Measurements from ENCODE around the gene NAMPT.
"Not testable (repeated sequence)": the region's sequence is repeated elsewhere in the genome, so short reads cannot be mapped to it uniquely, and the experiment has no call there.

Gene NAMPT

DNA sequence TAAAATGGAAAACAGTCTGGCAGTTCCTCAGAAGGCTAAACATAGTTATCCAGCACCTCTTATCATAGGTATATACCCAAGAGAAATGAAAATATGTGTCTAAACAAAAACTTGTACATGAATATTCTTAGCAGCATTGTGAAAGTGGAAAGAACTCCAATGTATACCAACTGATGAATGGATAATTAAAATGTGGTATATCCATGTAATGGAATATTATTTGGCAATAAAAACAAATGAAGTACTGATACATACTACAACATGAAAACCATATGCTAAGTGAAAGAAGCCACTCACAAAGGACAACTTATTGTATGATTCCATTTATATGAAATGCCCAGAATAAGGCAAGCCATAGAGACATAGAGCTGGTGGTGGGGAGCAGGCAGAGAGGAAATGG, 32.2 kb upstream of the NAMPT start:
- TF ChIP-seq JUND (IDR thresholded peaks at IDR 0.05; ENCODE audit: low read depth), result no peak
- in situ Hi-C loops (cut with HindIII; ENCODE audit: low pct_unique_long_range_greater_than_20kb, low sequenced_read_pairs), result no loop called here
- no peak for DNase-seq (ENCODE audit: low read depth in 1 of 2, low spot score in 1 of 2)

DNA sequence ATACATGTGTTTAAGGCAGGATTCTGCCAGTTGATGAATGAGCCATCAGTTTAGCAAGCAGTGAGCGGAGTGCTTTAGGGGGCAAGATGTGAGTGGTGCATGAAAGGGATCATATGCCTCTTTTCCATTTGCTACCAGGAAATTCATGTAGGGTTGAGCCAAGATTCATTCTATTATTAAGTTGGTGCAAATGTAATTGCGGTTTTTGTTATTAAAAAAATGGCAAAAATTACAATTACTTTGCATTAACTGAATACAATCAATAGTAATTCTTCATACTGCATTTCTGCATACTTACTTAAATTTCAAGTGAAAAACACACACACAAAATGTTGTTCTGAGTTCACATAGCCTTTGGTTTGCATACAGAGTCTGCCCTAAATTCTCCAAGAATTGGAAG, 30.1 kb upstream of the NAMPT start:
- TF ChIP-seq JUND (IDR thresholded peaks at IDR 0.05; ENCODE audit: low read depth), result no peak
- in situ Hi-C loops (cut with HindIII; ENCODE audit: low pct_unique_long_range_greater_than_20kb, low sequenced_read_pairs), result no loop called here
- no peak for DNase-seq (ENCODE audit: low read depth in 1 of 2, low spot score in 1 of 2)

DNA sequence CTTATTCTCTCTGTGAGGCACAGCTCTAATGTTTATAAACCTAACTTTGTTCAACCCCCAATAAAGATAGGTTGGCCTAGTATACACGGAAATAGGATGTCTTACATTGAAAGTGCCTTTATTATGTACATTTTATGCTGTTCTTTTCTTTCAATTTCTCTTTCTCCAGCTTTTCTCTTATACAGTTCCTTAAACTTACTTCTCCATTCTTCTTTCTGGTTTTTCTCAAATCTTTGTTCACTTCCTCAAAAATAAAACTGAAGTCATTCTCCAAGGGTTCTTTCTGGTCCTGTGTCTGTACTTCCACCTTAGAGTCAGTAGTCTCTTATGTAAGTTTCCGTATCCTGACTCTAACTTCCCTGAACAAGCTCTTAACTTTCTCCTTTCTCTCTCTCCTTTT, 29.2 kb upstream of the NAMPT start:
- no peak for TF ChIP-seq JUND (IDR thresholded peaks at IDR 0.05; ENCODE audit: low read depth)
- in situ Hi-C loops (cut with HindIII; ENCODE audit: low pct_unique_long_range_greater_than_20kb, low sequenced_read_pairs), result no loop called here
- DNase-seq (ENCODE audit: low read depth in 1 of 2, low spot score in 1 of 2), result no peak

- peak in 1 of 2 experiments; percentile 63 for DNase-seq (ENCODE audit: low read depth in 1 of 2, low spot score in 1 of 2)
- TF ChIP-seq JUND (IDR thresholded peaks at IDR 0.05; ENCODE audit: low read depth), result peak; percentile 79; the same call in 1 of the 2 replicates
- in situ Hi-C loops (cut with HindIII; ENCODE audit: low pct_unique_long_range_greater_than_20kb, low sequenced_read_pairs), result no loop called here
These were observed 28.7 kb upstream of the NAMPT start for GRCh38 chr7:106313456-106313901.

DNA sequence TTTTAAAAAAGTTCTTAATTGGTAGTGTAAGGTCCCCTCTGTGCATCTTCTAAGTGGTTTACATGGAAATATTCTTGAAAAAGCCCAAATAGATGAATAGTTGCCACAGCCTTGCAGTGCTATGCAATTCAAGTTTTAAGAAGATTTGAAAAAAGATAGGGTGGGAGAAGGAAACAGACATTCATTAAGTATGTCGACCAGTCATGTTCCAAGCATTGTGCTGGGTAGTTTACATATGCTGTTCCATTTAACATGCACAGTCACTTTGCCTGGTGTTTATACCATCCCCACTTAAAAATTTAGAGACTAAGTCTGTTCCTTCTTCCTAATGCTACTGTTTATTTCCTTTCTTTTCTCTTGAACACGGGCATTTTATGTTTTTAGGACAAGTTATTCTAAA, 28.1 kb upstream of the NAMPT start:
- no peak for TF ChIP-seq JUND (IDR thresholded peaks at IDR 0.05; ENCODE audit: low read depth)
- in situ Hi-C loops (cut with HindIII; ENCODE audit: low pct_unique_long_range_greater_than_20kb, low sequenced_read_pairs), result no loop called here
- DNase-seq (ENCODE audit: low read depth in 1 of 2, low spot score in 1 of 2), result no peak

- in situ Hi-C loops (cut with HindIII; ENCODE audit: low pct_unique_long_range_greater_than_20kb, low sequenced_read_pairs), result no loop called here
- no peak for DNase-seq (ENCODE audit: low read depth in 1 of 2, low spot score in 1 of 2)
- TF ChIP-seq JUND (IDR thresholded peaks at IDR 0.05; ENCODE audit: low read depth), result no peak
These were observed 27.5 kb upstream of the NAMPT start for GRCh38 chr7:106312099-106312871.

DNA sequence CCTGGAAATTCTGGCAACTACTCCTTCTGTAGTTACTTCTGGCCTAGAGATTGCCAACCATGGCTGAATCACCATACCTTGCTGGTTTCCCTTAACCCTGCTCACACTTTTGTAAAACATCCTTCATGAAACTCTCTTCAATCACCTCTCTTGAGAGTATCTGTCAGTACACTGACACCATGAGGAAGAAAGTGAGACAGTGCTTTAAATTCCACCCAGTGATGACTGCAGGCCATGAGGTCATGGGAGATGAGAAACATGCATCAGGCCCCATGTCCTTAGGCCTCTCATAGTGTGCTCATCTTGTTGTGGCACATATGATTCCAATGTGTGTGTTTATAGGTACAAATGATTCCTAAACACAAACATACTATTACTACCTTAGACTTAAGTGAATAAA, 24.6 kb upstream of the NAMPT start:
- no peak for DNase-seq (ENCODE audit: low read depth in 1 of 2, low spot score in 1 of 2)
- in situ Hi-C loops (cut with HindIII; ENCODE audit: low pct_unique_long_range_greater_than_20kb, low sequenced_read_pairs), result no loop called here
- no peak for TF ChIP-seq JUND (IDR thresholded peaks at IDR 0.05; ENCODE audit: low read depth)

- no peak for TF ChIP-seq JUND (IDR thresholded peaks at IDR 0.05; ENCODE audit: low read depth)
- in situ Hi-C loops (cut with HindIII; ENCODE audit: low pct_unique_long_range_greater_than_20kb, low sequenced_read_pairs), result no loop called here
- DNase-seq (ENCODE audit: low read depth in 1 of 2, low spot score in 1 of 2), result no peak
These were observed 21.5 kb upstream of the NAMPT start for GRCh38 chr7:106306256-106306655.

GRCh38 chr7:106305732-106306131, 20.9 kb upstream of the NAMPT start:
- no peak for DNase-seq (ENCODE audit: low read depth in 1 of 2, low spot score in 1 of 2)
- in situ Hi-C loops (cut with HindIII; ENCODE audit: low pct_unique_long_range_greater_than_20kb, low sequenced_read_pairs), result no loop called here
- TF ChIP-seq JUND (IDR thresholded peaks at IDR 0.05; ENCODE audit: low read depth), result no peak

GRCh38 chr7:106304568-106304967, 19.8 kb upstream of the NAMPT start:
- no peak for TF ChIP-seq JUND (IDR thresholded peaks at IDR 0.05; ENCODE audit: low read depth)
- DNase-seq (ENCODE audit: low read depth in 1 of 2, low spot score in 1 of 2), result no peak
- in situ Hi-C loops (cut with HindIII; ENCODE audit: low pct_unique_long_range_greater_than_20kb, low sequenced_read_pairs), result no loop called here

GRCh38 chr7:106298631-106299030, 13.8 kb upstream of the NAMPT start:
- DNase-seq (ENCODE audit: low read depth in 1 of 2, low spot score in 1 of 2); in situ Hi-C loops (cut with HindIII; ENCODE audit: low pct_unique_long_range_greater_than_20kb, low sequenced_read_pairs): not testable (repeated sequence)

DNA sequence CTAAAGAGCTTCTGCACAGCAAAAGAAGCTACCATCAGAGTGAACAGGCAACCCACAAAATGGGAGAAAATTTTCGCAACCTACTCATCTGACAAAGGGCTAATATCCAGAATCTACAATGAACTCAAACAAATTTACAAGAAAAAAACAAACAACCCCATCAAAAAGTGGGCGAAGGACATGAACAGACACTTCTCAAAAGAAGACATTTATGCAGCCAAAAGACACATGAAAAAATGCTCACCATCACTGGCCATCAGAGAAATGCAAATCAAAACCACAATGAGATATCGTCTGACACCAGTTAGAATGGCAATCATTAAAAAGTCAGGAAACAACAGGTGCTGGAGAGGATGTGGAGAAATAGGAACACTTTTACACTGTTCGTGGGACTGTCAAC, 13.4 kb upstream of the NAMPT start:
- DNase-seq (ENCODE audit: low read depth in 1 of 2, low spot score in 1 of 2); in situ Hi-C loops (cut with HindIII; ENCODE audit: low pct_unique_long_range_greater_than_20kb, low sequenced_read_pairs): not testable (repeated sequence)

DNA sequence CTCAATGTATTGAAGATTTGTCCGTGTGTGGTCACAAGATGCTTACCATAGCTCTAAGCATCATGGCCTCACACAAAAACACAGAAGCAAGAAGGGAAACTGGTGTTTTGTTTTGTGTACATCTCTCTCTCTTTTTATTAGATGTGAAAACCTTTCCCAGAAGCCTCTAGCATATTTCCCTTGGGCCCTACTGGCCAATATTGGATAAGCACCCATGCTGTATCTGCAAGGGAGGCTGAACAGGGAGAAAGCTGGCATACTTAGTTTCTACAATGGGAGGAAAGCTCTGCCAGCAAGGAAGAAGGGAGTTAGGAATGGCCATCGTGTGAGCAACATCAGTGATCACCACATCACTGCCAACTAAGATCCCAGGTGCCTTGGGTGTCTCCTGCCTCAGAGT, 9.6 kb upstream of the NAMPT start:
- no peak for DNase-seq (ENCODE audit: low read depth in 1 of 2, low spot score in 1 of 2)
- TF ChIP-seq JUND (IDR thresholded peaks at IDR 0.05; ENCODE audit: low read depth), result no peak
- in situ Hi-C loops (cut with HindIII; ENCODE audit: low pct_unique_long_range_greater_than_20kb, low sequenced_read_pairs), result no loop called here

DNA sequence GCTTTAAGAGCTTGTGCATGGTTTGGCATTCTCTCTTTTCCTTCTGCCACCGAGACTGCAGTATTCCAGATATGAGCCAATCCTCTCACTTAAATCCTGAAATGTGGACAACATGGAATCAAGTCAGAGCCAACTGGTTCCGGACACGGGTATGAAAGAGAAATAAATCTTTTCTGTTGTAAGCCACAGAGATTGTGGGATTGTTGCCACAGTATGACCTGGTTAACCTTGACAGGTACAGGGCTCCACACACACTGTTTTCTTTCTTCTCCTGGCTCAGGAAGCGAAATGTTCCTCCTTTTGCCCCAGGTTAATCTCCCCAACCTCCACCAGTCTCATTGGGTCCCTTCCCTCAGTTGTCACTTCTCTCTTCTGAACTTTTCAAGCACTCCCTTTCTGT, 6.5 kb upstream of the NAMPT start:
- DNase-seq (ENCODE audit: low read depth in 1 of 2, low spot score in 1 of 2), result no peak
- TF ChIP-seq JUND (IDR thresholded peaks at IDR 0.05; ENCODE audit: low read depth), result no peak
- in situ Hi-C loops (cut with HindIII; ENCODE audit: low pct_unique_long_range_greater_than_20kb, low sequenced_read_pairs), result no loop called here
